PC-9 (cell line): Measurements from ENCODE around the gene PLEKHG4B. TPM values are rescaled to one million over a fixed set of nuclear protein-coding genes. Genes with fewer than 3 reads are reported as not detected.

Experiments used
- BruUV-seq: library from RNA; stranded (reverse); fragments of 400-500 nt; replicated peaks from 2 replicates; lab custom pipeline; 2021; lab: Mats Ljungman, UMichigan
- CTCF ChIA-PET: fragments of 300-600 bp; sonication (Branson Sonifier 250); formaldehyde crosslinking; loops from one replicate; lab custom pipeline; 2022; ENCODE audit warnings: antibody characterized with exemption; lab: Charles Lee
- POLR2A ChIA-PET: fragments of 300-600 bp; sonication (Branson Sonifier 250); formaldehyde crosslinking; loops from one replicate; lab custom pipeline; 2022; ENCODE audit warnings: antibody characterized with exemption; ENCODE audit not compliant: unreplicated experiment; lab: Charles Lee
- DNase-seq, 2 experiments: peaks; one replicate each; pipeline versions ENCODE4 v3.0.0 to v3.0.0-alpha.2; 2015 to 2022; ENCODE audit warnings: mixed read lengths in 1 of 2
- H2AFZ ChIP-seq: fragments of 200-600 bp; sonication (generic); 2 replicates; pipeline ENCODE4 v1.8.1; 2017; ENCODE audit warnings: antibody characterized with exemption
- H3F3A ChIP-seq: fragments of 200-600 bp; sonication (generic); 2 replicates; pipeline ENCODE4 v1.8.1; 2017; ENCODE audit warnings: antibody characterized with exemption, mild to moderate bottlenecking, low read depth; ENCODE audit not compliant: insufficient read depth
- H3K27ac ChIP-seq: fragments of 200-600 bp; sonication (generic); 2 replicates; pipeline ENCODE4 v1.6.1; 2016; ENCODE audit warnings: mixed run types
- H3K27me3 ChIP-seq: fragments of 200-600 bp; sonication (generic); 2 replicates; pipeline ENCODE4 v1.6.1; 2016; ENCODE audit warnings: low read depth, mixed run types; ENCODE audit not compliant: insufficient read depth
- H3K36me3 ChIP-seq: fragments of 200-600 bp; sonication (generic); 2 replicates; pipeline ENCODE4 v1.6.1; 2016; ENCODE audit warnings: low read depth, mixed run types
- H3K4me1 ChIP-seq: fragments of 200-600 bp; sonication (generic); replicated peaks from 2 replicates; pipeline ENCODE4 v1.6.1; 2016; ENCODE audit warnings: mixed run types; ENCODE audit not compliant: insufficient read depth
- H3K4me2 ChIP-seq: fragments of 200-600 bp; sonication (generic); 2 replicates; pipeline ENCODE4 v1.6.1; 2017; ENCODE audit warnings: mixed run types
- H3K4me3 ChIP-seq: fragments of 200-600 bp; sonication (generic); 2 replicates; pipeline ENCODE4 v1.6.1; 2016; ENCODE audit warnings: mixed run types
- H3K79me2 ChIP-seq: fragments of 200-600 bp; sonication (generic); 2 replicates; pipeline ENCODE4 v1.6.1; 2017; ENCODE audit warnings: low read depth, mixed run types
- H3K9me2 ChIP-seq: fragments of 200-600 bp; sonication (generic); 2 replicates; pipeline ENCODE4 v1.8.1; 2017; ENCODE audit warnings: mild to moderate bottlenecking; ENCODE audit not compliant: insufficient read depth
- H3K9me3 ChIP-seq: fragments of 200-600 bp; sonication (generic); 2 replicates; pipeline ENCODE4 v1.8.1; 2016; ENCODE audit warnings: low read depth; ENCODE audit not compliant: insufficient read depth
- H4K20me1 ChIP-seq: fragments of 200-600 bp; sonication (generic); 2 replicates; pipeline ENCODE4 v1.8.1; 2017; ENCODE audit not compliant: insufficient read depth
- EZH2 ChIP-seq: fragments of 200-600 bp; sonication (generic); IDR thresholded peaks from 2 replicates; pipeline ENCODE4 v1.8.0; 2017; ENCODE audit warnings: antibody characterized with exemption, low read depth
- intact Hi-C: fragments of 100-400 bp; cut with micrococcal nuclease; formaldehyde crosslinking; loops from one replicate; pipeline ENCODE4 v1.10.0; 2022; ENCODE audit not compliant: unreplicated experiment
- total RNA-seq: library from RNA; stranded (reverse); gene quantifications from 2 replicates; pipeline ENCODE4 v1.2.3, GENCODE V29; 2021
- TF ChIP-seq, protein P1 (sequence below): fragments of 200-600 bp; sonication (generic); conservative IDR thresholded peaks from 2 replicates; pipeline ENCODE4 v1.6.1; 2017; ENCODE audit warnings: mixed run types, antibody characterized with exemption, mild to moderate bottlenecking, moderate library complexity

PLEKHG4B gene
- total RNA-seq, 1 experiment from 2014 or later: not detected

DNA sequence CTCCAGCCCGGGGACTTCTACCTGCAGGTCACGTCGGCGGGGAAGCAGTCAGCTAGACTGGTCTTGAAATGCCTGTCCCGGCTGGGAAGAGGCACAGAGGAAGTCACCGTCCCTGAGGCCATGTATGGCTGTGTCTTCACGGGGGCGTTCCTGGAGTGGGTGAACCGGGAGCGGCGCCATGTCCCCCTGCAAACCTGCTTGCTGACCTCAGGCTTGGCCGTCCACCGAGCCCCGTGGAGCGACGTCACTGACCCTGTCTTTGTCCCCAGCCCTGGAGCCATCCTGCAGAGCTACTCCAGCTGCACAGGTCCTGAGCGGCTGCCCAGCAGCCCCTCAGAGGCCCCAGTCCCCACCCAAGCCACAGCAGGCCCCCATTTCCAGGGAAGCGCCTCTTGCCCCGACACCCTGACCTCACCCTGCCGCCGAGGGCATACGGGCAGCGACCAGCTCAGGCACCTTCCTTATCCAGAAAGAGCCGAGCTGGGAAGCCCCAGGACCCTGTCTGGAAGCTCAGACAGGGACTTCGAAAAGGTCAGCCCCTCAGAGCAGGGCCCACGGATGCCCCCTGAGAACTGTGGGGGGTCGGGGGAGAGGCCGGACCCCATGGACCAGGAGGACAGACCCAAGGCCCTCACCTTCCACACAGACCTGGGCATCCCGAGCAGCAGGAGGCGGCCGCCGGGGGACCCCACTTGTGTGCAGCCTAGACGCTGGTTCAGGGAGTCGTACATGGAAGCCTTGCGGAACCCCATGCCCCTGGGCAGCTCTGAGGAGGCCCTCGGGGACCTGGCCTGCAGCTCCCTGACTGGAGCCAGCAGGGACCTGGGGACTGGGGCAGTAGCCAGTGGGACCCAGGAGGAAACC lies 47.8 kb downstream of the PLEKHG4B start:
- Histone ChIP-seq H4K20me1 (no peaks in the 10 kb centered on the region; the same call in 1 of the 2 replicates), H3K79me2 (no peaks in the 10 kb centered on the region), H3K36me3 (no peaks in the 10 kb centered on the region), H3K9me2 (no peaks in the 10 kb centered on the region), H3K4me1 (no peaks in the 10 kb centered on the region), H3K4me3 (no peak overlapping the region), H3K9me3 (no peaks in the 10 kb centered on the region), H3K27me3 (peaks cover 80% of the 10 kb centered on the region), H2AFZ (no peak overlapping the region), H3K4me2 (no peak overlapping the region), H3K27ac (no peak overlapping the region), H3F3A (no peaks in the 10 kb centered on the region)
- no TSS peak for BruUV-seq
- intact Hi-C loops: no loop called here
- POLR2A ChIA-PET: no interaction called here
- TF ChIP-seq, protein P1, sequence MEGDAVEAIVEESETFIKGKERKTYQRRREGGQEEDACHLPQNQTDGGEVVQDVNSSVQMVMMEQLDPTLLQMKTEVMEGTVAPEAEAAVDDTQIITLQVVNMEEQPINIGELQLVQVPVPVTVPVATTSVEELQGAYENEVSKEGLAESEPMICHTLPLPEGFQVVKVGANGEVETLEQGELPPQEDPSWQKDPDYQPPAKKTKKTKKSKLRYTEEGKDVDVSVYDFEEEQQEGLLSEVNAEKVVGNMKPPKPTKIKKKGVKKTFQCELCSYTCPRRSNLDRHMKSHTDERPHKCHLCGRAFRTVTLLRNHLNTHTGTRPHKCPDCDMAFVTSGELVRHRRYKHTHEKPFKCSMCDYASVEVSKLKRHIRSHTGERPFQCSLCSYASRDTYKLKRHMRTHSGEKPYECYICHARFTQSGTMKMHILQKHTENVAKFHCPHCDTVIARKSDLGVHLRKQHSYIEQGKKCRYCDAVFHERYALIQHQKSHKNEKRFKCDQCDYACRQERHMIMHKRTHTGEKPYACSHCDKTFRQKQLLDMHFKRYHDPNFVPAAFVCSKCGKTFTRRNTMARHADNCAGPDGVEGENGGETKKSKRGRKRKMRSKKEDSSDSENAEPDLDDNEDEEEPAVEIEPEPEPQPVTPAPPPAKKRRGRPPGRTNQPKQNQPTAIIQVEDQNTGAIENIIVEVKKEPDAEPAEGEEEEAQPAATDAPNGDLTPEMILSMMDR: no peak
- TF ChIP-seq EZH2: no peak
- DNase-seq: no peak
- CTCF ChIA-PET: no interaction called here

GRCh38 chr5:140443-140829 lies 48.5 kb downstream of the PLEKHG4B start:
- CTCF ChIA-PET: no interaction called here
- POLR2A ChIA-PET: no interaction called here

DNA sequence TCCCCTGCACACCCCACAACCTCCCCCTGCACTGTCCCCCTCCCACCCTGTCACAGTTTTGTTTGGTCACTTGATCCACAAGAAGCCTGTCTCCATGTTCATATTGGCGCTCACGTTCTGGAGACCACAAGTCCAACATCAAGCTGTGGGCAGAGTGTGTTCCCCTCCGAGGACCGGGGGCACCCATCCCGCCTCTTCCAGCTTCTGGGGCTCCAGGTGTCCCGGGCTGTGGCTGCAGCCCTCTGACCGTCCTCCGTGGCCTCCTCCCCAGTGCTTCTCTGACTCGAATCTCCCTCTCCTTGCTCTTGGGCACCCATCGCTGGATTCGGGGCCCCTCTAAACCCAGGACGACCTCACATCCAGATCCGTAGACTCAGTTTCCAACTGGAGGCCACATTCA lies 49.2 kb downstream of the PLEKHG4B start:
- Histone ChIP-seq H3K27me3 (peaks cover 85% of the 10 kb centered on the region), H3K79me2 (no peaks in the 10 kb centered on the region), H3K9me3 (no peaks in the 10 kb centered on the region), H3K4me3 (no peak overlapping the region), H4K20me1 (no peaks in the 10 kb centered on the region; the same call in 1 of the 2 replicates), H2AFZ (no peak overlapping the region), H3K9me2 (no peaks in the 10 kb centered on the region), H3K4me1 (no peaks in the 10 kb centered on the region), H3K4me2 (no peak overlapping the region), H3F3A (no peaks in the 10 kb centered on the region), H3K36me3 (no peaks in the 10 kb centered on the region), H3K27ac (no peak overlapping the region)
- ChIA-PET POLR2A (no interaction called here), CTCF (no interaction called here)
- TF ChIP-seq EZH2: no peak
- TF ChIP-seq, protein P1: no peak
- no peak for DNase-seq
- BruUV-seq: no TSS peak
- intact Hi-C loops: no loop called here

More at GRCh38 chr5:140443-140829, 48.5 kb downstream of the PLEKHG4B start:
- no peaks in the 10 kb centered on the region for H3K79me2 ChIP-seq
- H2AFZ ChIP-seq: no peak overlapping the region
- H4K20me1 ChIP-seq: no peaks in the 10 kb centered on the region; the same call in 1 of the 2 replicates
- no peak for DNase-seq
- H3K4me2 ChIP-seq: no peak overlapping the region
- no peak overlapping the region for H3K4me3 ChIP-seq
- no peak overlapping the region for H3K27ac ChIP-seq
- H3K36me3 ChIP-seq: no peaks in the 10 kb centered on the region
- H3K27me3 ChIP-seq: peaks cover 86% of the 10 kb centered on the region
- TF ChIP-seq, protein P1: no peak
- no peak for TF ChIP-seq EZH2
- no TSS peak for BruUV-seq
- no peaks in the 10 kb centered on the region for H3K9me3 ChIP-seq
- intact Hi-C loops: no loop called here
- H3K4me1 ChIP-seq: no peaks in the 10 kb centered on the region
- H3K9me2 ChIP-seq: no peaks in the 10 kb centered on the region
- H3F3A ChIP-seq: no peaks in the 10 kb centered on the region
